GM08714 (cell line): Measurements from ENCODE around the gene CRB2.

Experiments
- H3K4me3 ChIP-seq: fragments of 200-500 bp; sonication (Bioruptor generic); 2 replicates; pipeline ENCODE4 v1.5.1; 2014; ENCODE audit warnings: mild to moderate bottlenecking, low read length, inconsistent platforms
- ZNF274 ChIP-seq: IDR thresholded peaks from 2 replicates; pipeline ENCODE4 v1.6.1; 2012; ENCODE audit warnings: mild to moderate bottlenecking, low read depth, low read length

The CRB2 gene

DNA sequence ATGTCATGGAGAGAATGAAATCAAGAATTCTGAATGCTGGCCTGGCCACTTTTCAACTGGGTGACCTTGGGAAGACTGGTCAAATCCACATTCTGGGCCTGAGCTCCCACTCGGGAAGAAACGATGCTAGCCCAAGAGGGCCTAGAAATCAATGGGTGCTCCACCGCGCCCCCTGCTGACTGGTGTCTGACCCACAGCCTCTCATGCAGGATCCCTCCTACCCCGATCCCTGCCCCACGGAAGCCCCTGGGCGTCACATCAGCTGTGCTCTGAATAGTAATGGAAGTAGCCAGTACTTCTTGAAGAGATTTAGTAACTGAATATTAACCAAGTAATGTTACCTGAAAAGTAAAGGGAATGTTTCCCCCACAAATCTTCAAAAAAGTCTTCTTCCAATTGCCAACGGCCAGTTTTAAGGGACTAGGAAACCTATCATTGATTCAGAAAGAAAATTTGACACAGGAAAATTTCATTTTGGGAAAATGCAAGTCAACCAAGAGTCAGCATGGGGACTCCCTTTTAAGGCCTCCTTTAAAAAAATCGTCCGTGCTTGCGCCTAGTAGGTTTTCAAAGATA, 43.9 kb downstream of the CRB2 start:
- no peak for TF ChIP-seq ZNF274
- no peak overlapping the region for H3K4me3 ChIP-seq

DNA sequence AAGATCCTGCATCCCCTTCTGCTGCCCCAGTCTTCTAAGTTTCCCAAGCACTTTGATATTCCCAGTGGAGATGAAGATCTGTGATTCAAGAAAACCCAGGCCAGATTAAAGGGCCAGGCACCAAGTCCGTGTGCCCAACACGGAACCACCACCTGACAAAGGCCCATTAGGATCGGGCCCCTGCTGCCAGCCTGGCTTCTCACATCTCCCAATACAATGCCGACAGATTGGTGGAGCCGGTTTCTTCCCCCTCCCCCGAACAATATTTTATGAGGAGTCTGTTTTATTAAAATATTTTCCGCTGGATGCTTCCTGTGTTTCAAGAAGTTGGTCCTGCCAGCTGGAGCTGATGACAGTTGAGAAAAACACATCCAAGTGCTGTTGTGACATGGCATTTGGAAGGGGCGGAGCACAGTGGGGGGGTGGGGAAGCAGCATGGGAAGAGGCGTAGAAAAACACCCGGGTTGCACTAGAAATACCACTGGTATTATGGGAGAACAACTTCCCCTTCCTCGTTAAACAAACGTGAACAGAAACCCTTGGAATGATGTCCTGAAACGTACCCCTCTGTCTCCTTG, 45.0 kb downstream of the CRB2 start:
- no peak for TF ChIP-seq ZNF274
- no peak overlapping the region for H3K4me3 ChIP-seq

DNA sequence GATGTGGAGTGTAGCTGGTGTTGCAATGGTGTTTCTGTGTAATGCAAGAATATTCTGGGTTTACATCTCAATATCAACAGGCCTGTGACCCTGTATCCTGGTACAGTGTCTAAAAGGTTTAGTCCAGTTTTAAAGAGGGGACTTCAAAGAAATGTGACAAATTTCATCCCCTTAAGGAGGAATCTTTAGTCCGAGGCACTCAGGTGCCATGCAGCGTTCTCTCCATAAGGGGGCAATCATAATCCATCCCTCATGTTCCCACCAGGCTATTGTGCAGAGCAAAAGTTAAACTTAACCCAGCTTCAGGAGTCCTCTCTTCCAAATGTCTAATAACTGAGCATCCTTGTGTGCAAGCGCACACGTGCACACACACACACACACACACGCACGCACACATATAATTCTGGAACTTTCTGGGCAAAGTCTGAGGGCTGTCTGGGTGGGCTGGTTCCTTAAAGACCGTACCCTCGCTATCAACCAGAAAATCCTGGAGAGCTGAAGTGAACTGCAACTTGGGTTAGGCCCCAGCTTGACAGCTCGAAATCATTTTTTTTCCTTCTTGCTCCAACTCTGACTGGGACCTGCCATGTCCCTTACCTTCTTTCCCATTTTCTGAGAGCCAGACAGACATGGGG, 46.0 kb downstream of the CRB2 start:
- TF ChIP-seq ZNF274, result no peak

DNA sequence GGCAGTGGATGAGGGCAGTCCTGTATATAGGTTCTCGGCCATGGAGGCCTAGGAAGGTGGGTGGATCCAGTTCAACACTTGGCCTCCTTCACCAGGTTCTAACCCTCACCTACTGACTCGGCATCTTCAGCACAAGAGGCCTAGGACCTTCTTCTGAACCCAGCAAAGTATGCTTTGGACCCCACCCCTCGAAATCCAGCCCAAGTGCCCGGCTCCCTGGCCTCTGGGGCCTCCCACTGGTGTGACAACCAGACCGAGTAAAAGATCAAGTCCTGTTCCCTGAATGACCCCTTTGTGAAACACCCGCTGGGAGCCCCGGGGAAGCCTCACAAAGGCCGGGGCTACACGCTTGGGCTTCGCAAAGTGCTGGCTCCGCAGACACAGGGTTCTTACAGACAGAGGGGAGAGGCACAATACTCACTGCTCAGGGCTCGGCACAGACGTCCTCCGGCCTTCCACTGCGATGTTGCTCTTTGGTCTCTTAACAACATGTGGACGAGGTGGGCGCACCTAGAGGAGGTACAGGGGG, 47.0 kb downstream of the CRB2 start:
- TF ChIP-seq ZNF274, result no peak

More for the DNA sequence above, 46.0 kb downstream of the CRB2 start:
- H3K4me3 ChIP-seq, result no peak overlapping the region

DNA sequence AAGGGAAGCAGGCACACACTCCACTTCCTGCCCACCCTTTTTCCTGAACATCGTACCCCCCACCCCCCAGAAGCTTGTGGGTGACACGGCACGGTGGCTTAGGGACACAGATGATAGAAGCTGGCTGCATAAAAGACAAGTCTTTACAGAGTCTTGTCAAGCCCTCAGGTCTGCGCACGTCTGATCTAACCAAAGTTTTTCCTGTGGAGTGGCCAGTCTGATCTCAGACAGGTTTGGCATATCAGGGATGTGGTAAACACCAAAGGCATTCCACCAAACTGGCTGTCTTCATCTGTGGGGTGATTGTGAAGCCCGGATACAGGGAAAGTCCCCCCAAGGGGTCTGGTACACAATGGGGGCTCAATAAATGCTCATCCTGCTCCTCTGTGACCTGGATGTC, 50.0 kb downstream of the CRB2 start:
- no peak overlapping the region for H3K4me3 ChIP-seq
- TF ChIP-seq ZNF274, result no peak

More for the DNA sequence above, 47.0 kb downstream of the CRB2 start:
- no peak overlapping the region for H3K4me3 ChIP-seq

DNA sequence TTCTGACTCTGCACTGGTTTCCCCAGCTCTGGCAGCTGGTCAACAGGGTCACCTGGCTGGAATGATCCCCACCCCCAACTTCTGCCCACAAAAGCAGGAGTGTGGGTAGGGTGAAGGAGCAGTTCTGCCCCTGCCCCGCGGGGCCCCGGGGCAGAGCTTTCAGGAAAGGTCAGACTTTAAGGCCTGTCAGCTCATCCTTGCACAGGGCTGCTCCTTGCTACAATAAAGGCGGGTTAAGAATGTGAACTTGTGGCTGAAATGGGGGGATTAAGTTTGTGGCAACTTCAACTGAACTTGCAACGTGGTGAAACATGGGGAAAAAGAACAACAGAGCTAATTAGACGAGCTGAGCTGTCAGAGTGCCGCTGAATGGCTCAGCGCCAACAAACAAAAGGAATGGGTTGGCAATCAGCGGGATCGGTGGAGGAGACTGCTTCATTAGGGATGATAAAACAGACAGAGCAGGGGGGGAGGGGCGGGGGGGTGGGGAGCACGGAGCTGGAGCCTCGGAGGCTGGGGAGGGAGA, 50.8 kb downstream of the CRB2 start:
- no peak for TF ChIP-seq ZNF274
- no peak overlapping the region for H3K4me3 ChIP-seq

DNA sequence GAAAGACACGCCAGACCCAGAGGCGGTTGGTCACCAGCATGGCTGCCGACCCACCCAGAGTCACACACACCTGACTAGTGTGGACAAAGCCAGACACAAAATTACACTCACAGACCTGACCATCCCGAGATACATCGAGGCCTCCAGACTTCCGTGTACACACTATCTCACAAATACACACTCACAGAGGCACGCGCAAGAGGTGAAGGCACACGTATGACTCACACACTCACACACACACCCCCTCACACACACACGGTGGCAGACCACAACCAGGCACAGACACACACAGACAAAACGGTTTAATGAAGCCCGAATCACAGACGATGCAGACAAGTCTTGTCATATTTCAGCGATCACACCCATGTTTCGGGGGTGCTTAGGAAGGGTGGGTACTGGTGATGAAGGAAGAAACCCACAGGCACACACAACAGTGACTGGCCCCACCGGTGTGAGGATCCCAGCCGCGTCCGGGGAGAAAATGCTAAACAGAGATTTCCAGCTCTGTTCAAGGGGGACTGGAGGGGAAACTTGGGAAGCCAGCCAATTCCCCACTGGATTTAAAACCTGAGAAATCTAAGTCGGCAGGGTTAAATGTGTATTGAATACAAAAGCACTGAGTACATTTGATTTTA, 51.3 kb downstream of the CRB2 start:
- TF ChIP-seq ZNF274, result no peak
- H3K4me3 ChIP-seq, result no peak overlapping the region

DNA sequence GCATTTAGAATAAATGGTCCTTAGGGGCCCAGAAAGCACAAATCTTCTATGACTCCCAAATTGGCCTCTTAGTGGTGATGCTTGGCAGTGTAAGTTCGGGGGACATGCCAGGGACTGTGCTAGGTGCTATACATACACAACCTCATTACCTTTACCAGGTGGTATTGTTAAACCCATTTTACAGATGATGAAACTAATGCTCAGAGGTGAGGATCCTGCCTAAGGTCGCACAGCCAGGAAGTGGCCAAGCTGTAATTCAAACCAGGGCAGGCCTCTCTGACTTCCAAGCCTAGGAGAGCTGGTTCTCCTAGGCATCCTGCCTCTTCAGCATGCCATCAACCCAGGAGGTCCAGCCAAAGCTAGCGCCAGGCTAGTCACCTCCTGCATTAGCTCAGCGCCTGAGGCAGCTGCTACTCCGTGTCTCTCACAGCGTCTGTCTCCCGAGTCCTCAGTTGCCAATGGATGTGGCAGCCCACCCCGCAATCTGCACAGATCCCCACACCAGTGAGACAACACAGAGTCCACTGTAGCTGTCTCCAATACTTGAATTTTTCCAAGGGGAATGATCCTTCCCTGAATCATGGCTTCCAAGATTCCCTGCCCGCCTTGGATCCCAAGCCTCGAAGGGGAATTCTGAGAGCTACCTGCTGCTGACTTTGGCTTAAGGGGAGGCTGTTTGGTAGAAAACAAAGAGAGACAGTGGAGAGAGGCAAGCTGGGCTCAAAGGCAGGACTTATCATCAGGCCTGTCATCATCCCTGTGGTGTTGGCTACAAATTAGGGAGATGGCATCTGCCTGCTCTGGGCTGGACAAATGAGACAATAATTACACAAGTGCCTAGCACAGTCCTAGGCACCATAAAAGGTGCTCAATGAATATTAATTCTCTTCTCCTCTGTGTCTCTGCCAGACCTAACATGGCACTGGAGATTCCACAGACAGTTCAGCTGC, 52.6 kb downstream of the CRB2 start:
- no peak for TF ChIP-seq ZNF274

DNA sequence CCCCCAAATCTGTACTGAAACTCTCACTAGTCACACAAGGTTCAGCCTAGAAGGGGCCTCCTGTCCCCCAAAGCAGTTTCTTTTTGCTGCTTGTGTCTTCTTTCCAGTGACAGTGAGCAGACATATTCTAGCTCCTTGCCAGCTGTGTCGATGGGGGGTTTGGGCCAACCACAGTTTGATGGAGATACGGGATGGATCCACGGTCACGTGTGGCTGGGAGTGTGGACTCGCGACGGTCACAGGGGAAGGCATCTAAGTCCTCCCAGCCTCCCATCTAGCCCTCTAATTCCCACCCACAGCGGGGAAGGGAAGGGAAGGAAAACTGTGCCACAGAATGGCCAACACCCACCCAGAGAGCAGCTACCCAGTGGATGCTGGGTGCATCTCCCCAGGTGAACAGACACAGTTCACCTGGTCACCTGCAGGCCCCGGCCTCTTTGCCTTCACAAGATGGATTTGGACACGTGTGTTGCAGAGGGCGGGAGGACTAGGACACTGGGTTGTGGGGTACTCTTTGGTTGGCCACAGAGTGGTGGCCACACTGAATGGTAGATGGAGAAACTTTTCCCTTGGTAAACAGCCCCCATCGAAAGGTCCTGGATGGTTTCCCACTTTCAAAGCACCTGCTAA, 54.4 kb downstream of the CRB2 start:
- H3K4me3 ChIP-seq, result no peak overlapping the region
- no peak for TF ChIP-seq ZNF274

More for the DNA sequence above, 52.6 kb downstream of the CRB2 start:
- no peak overlapping the region for H3K4me3 ChIP-seq

DNA sequence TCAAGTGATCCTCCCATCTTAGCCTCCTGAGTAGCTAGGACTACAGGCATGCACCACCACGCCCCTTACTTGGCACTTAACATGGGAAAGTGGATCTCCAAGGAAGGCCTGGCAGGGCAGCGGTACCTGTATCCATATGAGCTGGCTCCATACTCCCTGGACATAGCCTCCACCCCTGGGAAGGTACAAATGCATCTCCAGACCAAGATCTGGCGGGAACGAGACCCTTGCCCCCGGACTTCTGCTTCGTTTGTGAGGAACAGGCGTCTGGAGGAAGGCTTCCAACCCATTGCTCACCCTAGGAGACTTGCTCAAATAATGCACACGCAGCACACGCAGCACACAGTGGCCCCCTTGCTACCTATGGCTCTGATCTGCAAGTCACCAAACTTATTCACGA, 55.2 kb downstream of the CRB2 start:
- no peak overlapping the region for H3K4me3 ChIP-seq
- TF ChIP-seq ZNF274, result no peak

DNA sequence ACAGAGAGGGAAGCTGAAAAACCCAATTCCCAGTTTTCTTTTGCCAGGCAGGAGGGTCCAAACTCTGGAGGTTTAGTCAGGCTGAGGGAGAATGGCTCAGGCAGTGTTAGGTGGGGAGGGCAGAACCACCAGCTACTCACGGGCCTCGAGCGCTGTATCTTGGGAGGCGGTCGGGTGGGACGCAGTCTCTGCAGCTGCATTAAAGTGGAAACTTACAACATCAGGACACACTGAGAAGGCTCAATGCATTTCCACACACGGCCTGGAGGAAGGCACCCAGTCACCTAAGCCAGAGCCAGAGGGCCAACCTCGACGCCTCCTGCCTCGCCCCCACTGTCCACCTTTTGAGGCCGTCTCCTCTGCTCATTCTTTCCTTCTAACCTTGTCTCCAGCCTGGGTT, 55.6 kb downstream of the CRB2 start:
- TF ChIP-seq ZNF274, result no peak
- no peak overlapping the region for H3K4me3 ChIP-seq

DNA sequence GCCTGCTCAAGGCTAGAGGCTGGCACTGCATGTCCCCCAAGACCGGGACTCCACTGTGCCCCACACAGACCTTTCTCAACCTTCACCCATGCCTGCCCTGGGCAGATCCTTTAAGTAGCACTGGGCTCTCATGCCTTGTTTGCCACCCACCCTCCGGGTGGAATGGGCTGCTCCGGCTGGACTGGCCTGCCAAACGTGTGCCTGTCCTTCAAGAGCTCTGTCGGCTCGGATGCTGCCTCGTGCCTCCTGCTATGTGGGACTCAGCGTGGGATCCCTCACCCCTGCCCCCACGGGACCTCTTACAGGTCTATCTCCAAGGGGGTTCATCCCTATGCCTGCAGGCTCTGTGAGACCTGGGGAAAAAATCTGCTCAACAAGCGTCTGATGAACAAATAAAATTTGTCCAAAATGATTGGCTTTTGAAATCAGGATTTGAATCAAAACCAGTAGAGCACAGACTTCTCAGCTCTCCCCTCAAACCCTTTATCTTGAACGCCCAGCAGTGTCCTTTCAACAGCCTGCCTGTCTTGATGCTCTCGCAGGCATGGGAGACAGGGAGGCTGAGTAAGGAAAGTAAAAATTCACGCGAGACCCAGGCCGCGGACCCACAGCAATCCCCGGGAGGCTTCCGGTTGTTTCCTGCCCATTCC, 56.3 kb downstream of the CRB2 start:
- no peak for TF ChIP-seq ZNF274
- H3K4me3 ChIP-seq, result no peak overlapping the region

DNA sequence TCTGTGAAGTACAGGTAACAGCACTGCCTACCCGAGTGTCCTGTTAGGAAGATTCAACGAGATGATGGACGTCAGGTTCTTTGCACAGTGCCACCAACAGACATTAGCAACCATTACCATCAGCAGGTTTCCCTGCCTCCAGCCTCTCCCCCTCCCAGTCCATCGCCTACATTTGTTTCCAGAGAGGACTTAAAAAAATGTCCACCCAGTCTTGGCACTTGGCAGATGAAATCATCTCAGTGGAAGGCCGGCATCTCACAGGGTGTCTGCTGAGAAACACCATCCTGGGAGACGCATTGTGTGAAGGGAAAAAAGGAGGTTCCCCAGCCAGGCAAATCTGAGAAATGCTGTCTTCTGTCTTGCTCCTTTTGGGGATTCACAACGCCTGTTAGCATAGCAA, 58.2 kb downstream of the CRB2 start:
- H3K4me3 ChIP-seq, result no peak overlapping the region
- no peak for TF ChIP-seq ZNF274
